Stomach smooth muscle (tissue), 2 donors: ENCODE results near the gene IL1B.

Experiments
- H3K27ac ChIP-seq: one replicate; pipeline ENCODE4 v1.7.0; 2013; ENCODE audit warnings: mild to moderate bottlenecking, low read length, inconsistent platforms
- H3K27me3 ChIP-seq, 2 donors: one replicate each; pipeline ENCODE4 v1.7.0; 2013; ENCODE audit warnings: low read length in 2 of 2; ENCODE audit not compliant: insufficient read depth in 2 of 2, control insufficient read depth in 1 of 2
- H3K36me3 ChIP-seq, 2 donors: one replicate each; pipeline ENCODE4 v1.7.0; 2013; ENCODE audit warnings: low read length in 2 of 2; ENCODE audit not compliant: control insufficient read depth in 2 of 2, insufficient read depth in 2 of 2
- H3K4me1 ChIP-seq: one replicate; pipeline ENCODE4 v1.7.0; 2013; ENCODE audit warnings: low read length; ENCODE audit not compliant: control insufficient read depth, insufficient read depth
- H3K4me3 ChIP-seq, 2 donors: one replicate each; pipeline ENCODE4 v1.7.0; 2013; ENCODE audit warnings: low read length in 2 of 2
- H3K9ac ChIP-seq, 2 donors: one replicate each; pipeline ENCODE4 v1.7.0; 2013; ENCODE audit warnings: low read length in 2 of 2, mild to moderate bottlenecking in 1 of 2
- H3K9me3 ChIP-seq, 2 donors: one replicate each; pipeline ENCODE4 v1.7.0; 2013; ENCODE audit warnings: low read length in 2 of 2; ENCODE audit not compliant: control insufficient read depth in 2 of 2
- donor health status: healthy.
- donor health status: Pancreatic carcinoma.

IL1B gene

DNA sequence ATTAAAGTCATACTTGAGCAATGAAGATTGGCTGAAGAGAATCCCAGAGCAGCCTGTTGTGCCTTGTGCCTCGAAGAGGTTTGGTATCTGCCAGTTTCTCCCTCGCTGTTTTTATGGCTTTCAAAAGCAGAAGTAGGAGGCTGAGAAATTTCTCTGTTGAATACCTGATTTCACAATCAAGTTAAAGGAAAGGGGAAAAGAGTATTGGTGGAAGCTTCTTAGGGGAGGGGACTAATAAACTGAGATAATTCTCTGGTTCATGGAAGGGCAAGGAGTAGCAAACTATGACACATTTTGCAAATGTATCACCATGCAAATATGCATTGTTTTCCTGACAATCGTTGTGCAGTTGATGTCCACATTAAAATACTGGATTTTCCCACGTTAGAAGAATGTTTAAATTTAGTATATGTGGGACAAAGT lies at the start of gene IL1B:
TSS of gene IL1B (minus strand) at position 85 of the 423 bp plus-strand sequence. CDS start 550 bp downstream, outside the sequence.
- no peak within 1 kb of the TSS for H3K4me3 ChIP-seq
- peaks cover 0 to 5% of the 10 kb centered on the region in 2 donors for H3K27me3 ChIP-seq
- H3K4me1 ChIP-seq: no peaks in the 10 kb centered on the region
- H3K27ac ChIP-seq: no peak within 1 kb of the TSS
- no peaks in the 10 kb centered on the region for H3K9me3 ChIP-seq
- no peaks in the 10 kb centered on the region for H3K36me3 ChIP-seq
- H3K9ac ChIP-seq: no peak within 1 kb of the TSS

DNA sequence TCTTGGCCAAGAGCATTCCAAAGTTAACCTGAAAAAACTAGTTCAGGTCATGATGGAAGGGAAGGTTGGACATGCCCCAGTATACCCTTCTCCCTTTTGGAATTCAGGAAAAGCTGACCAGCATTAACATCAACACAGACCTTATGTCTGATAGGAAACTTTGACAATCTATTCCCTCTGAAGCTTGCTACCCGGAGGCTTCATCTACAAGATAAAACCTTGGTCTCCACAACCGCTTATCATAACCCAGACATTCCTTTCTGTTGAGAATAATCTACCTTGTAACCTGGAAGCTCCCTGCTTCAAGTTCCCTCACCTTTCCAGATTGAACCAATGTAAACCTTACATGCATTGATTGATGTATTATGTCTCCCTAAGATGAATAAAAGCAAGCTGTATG lies 49.7 kb upstream of the IL1B start:
- Histone ChIP-seq H3K9ac (no peak overlapping the region), H3K9me3 (no peaks in the 10 kb centered on the region), H3K4me1 (no peaks in the 10 kb centered on the region), H3K27me3 (no peaks in the 10 kb centered on the region), H3K4me3 (no peak overlapping the region), H3K27ac (no peak overlapping the region), H3K36me3 (no peaks in the 10 kb centered on the region)

DNA sequence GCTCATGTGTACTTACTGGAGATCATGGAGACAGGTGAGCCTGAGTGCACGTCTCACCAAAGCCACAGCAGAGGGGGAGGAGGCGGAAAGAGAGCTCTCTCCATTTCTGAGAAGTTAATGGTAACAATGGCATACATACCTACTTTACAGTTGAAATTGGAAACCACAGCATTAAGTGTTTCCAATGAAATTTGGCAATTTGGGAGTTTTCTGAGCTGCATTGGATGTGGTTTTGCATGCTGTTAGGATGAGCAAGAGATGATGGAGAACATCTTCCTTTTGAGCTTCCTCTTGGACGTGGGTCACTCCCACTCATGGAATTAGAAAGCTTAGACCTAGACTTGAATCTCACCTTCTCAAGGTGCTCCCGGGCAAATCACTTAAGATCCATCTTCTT lies 48.9 kb upstream of the IL1B start:
- Histone ChIP-seq H3K4me3 (no peak overlapping the region), H3K9ac (no peak overlapping the region), H3K27me3 (no peaks in the 10 kb centered on the region), H3K4me1 (no peaks in the 10 kb centered on the region), H3K27ac (no peak overlapping the region), H3K9me3 (no peaks in the 10 kb centered on the region), H3K36me3 (no peaks in the 10 kb centered on the region)

DNA sequence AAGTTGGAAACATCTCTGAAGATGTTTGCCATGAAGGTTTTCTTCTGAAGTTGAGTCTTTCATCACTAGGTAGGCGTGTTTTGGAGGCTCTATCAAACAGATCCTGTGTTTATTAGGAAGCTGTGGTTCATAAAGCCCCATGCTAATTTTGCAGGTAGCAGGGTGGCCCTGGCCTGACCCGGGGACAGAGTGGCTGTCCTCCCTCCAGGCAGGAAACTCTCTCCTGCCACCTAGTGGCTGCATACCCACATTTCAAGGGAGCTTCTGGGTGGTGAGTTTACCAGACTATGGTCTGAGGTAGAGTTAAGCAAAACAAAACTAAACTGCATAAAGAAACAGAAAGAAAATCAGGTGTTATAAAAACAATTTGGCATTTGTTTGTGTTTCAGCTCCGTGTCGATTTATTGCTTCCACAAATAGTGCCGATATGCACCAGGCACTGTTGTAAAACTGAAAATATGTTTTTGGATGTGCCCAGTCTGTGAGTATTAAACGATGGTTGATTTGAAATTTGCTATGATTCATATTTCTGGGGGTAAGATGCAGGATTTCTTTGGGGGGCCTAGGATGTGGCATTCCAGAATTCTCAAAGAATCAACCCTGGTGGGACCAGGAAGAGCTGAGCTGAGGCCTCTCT lies 48.4 kb upstream of the IL1B start:
- no peaks in the 10 kb centered on the region for H3K36me3 ChIP-seq
- H3K4me3 ChIP-seq: no peak overlapping the region
- no peaks in the 10 kb centered on the region for H3K4me1 ChIP-seq
- no peaks in the 10 kb centered on the region for H3K9me3 ChIP-seq
- H3K27me3 ChIP-seq: no peaks in the 10 kb centered on the region
- H3K27ac ChIP-seq: no peak overlapping the region
- H3K9ac ChIP-seq: no peak overlapping the region

DNA sequence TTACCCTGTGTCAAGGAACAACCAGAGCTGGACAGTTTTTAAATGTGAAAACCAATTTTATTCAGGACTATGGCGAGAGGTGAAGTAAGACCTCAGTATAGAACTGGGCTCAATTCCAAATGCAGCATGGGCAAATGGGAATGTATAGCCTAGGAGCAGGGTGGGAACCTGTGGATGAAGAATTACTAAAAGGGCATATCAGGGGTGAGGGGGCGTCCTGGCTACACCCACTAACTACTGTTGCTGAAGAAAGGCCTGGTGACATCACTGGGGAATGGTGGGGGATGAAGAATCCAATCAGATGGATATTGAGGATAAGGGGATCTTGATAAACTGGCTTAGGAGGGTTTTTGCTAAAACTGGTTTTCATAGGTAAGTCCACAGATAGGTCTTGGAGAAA lies 47.1 kb upstream of the IL1B start:
- no peaks in the 10 kb centered on the region for H3K27me3 ChIP-seq
- H3K9ac ChIP-seq: no peak overlapping the region
- H3K36me3 ChIP-seq: no peaks in the 10 kb centered on the region
- no peak overlapping the region for H3K27ac ChIP-seq
- H3K4me1 ChIP-seq: no peaks in the 10 kb centered on the region
- H3K4me3 ChIP-seq: no peak overlapping the region
- H3K9me3 ChIP-seq: no peaks in the 10 kb centered on the region

DNA sequence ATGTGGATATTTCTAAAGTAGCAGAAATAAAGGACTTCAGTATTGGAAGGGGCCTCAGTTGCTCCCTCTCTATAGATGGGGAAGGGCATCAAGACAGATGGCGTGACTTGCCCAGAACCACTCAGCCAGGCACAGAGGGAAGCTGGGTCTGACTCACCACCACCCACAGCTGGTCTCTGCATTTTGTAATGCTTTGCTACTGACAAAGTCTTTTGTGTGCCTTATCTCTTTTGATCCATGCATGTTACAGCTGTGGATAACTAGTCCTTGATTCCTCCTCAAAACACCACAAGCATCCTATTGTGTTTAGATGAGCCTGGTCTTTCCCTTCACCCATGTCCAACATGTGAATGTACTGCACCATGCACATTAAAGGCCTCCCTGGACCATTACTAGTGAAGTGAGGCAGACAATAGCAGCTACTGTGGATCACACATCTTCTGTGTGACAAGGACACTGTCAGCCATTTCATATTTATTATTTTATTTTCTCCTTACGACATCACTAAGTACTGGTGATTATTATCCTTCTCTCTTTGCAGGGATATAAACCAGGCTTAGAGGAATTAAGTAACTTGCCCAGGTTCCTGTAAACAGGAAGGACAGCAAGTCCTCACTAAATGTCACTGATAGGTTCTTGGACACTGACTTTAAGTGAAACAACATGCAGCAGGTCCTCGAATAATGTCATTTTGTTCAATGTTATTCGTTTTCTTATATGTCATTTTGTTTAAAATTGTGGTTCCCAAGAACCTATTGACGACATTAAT lies 44.8 kb upstream of the IL1B start:
- H3K27ac ChIP-seq: no peak overlapping the region
- no peaks in the 10 kb centered on the region for H3K4me1 ChIP-seq
- no peak overlapping the region for H3K4me3 ChIP-seq
- no peaks in the 10 kb centered on the region for H3K27me3 ChIP-seq
- H3K36me3 ChIP-seq: no peaks in the 10 kb centered on the region
- H3K9me3 ChIP-seq: no peaks in the 10 kb centered on the region
- H3K9ac ChIP-seq: no peak overlapping the region

DNA sequence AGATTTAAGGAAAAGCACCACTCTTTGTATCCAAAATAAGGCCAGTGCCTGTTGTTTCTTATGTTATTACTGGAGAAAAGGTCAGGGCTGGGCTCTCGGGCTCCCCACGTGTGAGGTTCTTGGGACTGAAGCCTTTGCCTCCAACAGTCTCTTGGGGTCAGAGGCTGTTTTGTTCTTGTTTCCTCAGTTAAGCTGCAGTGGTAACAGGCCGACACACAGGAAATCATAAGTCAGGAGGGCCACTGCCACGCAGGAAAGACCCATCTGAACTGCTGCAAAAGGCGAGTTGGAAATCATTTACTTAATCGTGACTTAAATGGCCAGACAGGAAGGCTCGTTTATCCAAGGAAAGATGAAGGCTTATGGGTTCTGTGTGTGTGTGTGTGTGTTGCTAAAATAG lies 44.1 kb upstream of the IL1B start:
- Histone ChIP-seq H3K27me3 (no peaks in the 10 kb centered on the region), H3K9ac (no peak overlapping the region), H3K4me3 (no peak overlapping the region), H3K27ac (no peak overlapping the region), H3K9me3 (no peaks in the 10 kb centered on the region), H3K4me1 (no peaks in the 10 kb centered on the region), H3K36me3 (no peaks in the 10 kb centered on the region)

DNA sequence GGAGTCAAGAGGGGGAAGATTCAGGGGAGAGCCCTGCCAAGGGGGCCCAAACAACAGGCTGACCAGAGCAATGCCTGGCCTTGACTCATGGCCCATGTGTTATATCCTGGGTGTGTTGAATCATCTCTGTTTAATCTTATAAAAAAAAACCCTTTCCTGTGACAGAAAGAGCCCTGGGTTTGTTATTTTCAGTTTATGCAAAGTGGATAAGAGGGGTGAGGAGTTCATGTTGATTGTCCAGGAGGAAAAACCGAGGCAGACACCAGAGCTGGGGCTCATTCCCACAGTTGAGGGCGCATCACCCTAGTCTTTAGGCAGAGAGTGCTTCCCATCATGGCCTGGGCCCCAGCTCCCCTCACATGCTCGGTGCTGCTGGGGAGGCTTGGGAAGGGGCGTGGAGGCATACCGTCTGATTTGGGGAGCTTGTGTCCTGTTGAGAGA lies 43.5 kb upstream of the IL1B start:
- H3K27ac ChIP-seq: no peak overlapping the region
- no peaks in the 10 kb centered on the region for H3K4me1 ChIP-seq
- H3K27me3 ChIP-seq: no peaks in the 10 kb centered on the region
- H3K9me3 ChIP-seq: no peaks in the 10 kb centered on the region
- no peak overlapping the region for H3K9ac ChIP-seq
- no peaks in the 10 kb centered on the region for H3K36me3 ChIP-seq
- H3K4me3 ChIP-seq: no peak overlapping the region

DNA sequence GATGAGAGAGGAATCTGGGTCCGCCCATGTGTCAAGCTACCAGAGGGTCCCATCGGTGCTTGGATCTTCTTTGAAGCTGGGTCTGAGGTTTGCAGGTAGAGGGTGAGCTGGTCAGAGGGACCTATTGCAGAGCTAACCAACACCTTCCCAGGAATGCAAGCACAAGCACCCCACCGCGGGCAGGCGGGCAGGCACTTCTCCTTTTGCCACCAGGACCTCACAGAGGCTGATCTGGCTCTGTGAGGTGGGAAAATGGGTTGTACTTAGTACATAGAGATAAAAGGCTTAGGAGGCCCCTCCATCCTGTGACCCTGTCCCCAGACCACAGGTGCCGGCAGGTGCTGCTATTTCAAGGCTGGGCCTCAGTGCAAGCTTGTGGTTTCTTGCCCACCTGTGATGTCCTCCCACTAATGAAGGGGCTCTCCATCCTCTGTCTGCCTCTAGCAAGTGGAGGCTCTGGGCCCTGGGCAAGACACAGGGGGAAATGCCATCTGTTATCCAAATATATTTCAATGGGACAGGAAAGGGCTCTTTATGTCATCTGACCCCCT lies 43.0 kb upstream of the IL1B start:
- no peaks in the 10 kb centered on the region for H3K9me3 ChIP-seq
- no peak overlapping the region for H3K27ac ChIP-seq

DNA sequence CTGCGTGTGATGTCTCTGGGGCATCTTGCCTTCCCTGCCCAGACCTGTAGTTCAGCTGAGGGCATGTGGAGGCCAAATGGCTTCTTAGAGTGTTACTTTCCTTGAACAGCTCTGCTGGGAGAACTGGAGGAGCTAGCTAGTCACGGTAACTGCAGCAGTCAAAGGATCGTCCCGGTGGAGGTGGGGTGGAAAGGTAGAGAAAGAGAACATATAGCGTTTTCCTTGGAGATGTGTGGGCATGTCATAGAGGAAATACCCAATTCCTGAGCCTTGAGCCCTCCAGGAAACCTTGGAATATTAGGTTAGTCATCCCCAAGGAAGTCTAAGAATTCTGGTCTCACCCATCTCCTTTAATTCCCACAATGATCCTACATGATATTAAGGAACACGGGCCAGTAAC lies 40.8 kb upstream of the IL1B start:
- no peak overlapping the region for H3K27ac ChIP-seq
- no peaks in the 10 kb centered on the region for H3K4me1 ChIP-seq
- H3K36me3 ChIP-seq: no peaks in the 10 kb centered on the region
- H3K9ac ChIP-seq: no peak overlapping the region
- no peaks in the 10 kb centered on the region for H3K27me3 ChIP-seq
- H3K4me3 ChIP-seq: no peak overlapping the region
- H3K9me3 ChIP-seq: no peaks in the 10 kb centered on the region

More for the DNA sequence above, 43.0 kb upstream of the IL1B start:
- no peaks in the 10 kb centered on the region for H3K27me3 ChIP-seq
- no peaks in the 10 kb centered on the region for H3K36me3 ChIP-seq
- H3K4me3 ChIP-seq: no peak overlapping the region
- H3K9ac ChIP-seq: no peak overlapping the region
- H3K4me1 ChIP-seq: no peaks in the 10 kb centered on the region

DNA sequence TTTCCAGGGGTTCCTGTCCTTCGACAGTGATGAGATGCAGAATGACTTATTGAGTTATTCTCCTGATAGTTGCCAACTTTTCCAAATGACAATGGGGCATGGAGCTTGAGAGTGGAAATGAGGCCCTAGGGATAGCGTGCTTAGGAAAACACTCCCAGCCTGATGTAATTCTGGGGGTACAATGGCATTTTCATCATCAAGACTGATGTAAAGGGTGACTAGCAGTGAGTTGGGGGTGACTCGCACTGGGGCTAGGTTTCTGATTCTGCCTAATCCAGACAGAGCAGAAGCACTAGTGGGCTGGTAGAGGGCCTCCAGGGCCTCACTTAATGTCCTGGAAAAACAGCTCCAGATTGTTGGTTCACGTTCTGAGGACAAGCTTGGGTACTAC lies 40.4 kb upstream of the IL1B start:
- no peaks in the 10 kb centered on the region for H3K36me3 ChIP-seq
- H3K9ac ChIP-seq: no peak overlapping the region
- H3K4me1 ChIP-seq: no peaks in the 10 kb centered on the region
- H3K9me3 ChIP-seq: no peaks in the 10 kb centered on the region
- H3K27me3 ChIP-seq: no peaks in the 10 kb centered on the region
- H3K4me3 ChIP-seq: no peak overlapping the region
- no peak overlapping the region for H3K27ac ChIP-seq
